Muscle of leg (tissue), 11 donors: ENCODE data around the gene RNF31. TPM values are rescaled to one million over a fixed set of nuclear protein-coding genes. Genes with fewer than 3 reads are reported as not detected.

Experiments used
- DNase-seq: peaks from one replicate; pipeline ENCODE4 v3.0.0; 2013
- H3K27ac ChIP-seq: one replicate; pipeline ENCODE4 v1.5.1; 2013; ENCODE audit warnings: mild to moderate bottlenecking, low read length, control low read depth
- H3K27me3 ChIP-seq: one replicate; pipeline ENCODE4 v1.6.1; 2013; ENCODE audit warnings: low read length; ENCODE audit not compliant: control insufficient read depth, insufficient read depth
- H3K36me3 ChIP-seq: one replicate; pipeline ENCODE4 v1.6.1; 2013; ENCODE audit warnings: low read length; ENCODE audit not compliant: control insufficient read depth, insufficient read depth
- H3K4me1 ChIP-seq: one replicate; pipeline ENCODE4 v1.6.1; 2013; ENCODE audit warnings: low read length; ENCODE audit not compliant: control insufficient read depth, insufficient read depth
- H3K4me3 ChIP-seq: one replicate; pipeline ENCODE4 v1.5.1; 2013; ENCODE audit warnings: low read length, control low read depth
- H3K9me3 ChIP-seq: replicated peaks from 2 replicates; pipeline ENCODE4 v1.6.1; 2013; ENCODE audit warnings: low read depth, low read length; ENCODE audit not compliant: control insufficient read depth
- WGBS: methylation state at CpG from one replicate; pipeline ENCODE4 v1.1.5; 2013; ENCODE audit warnings: missing lambda C conversion rate; ENCODE audit not compliant: insufficient coverage; 5-methylcytosine and 5-hydroxymethylcytosine counted together
- polyA plus RNA-seq, 8 donors: library from polyadenylated mRNA; unstranded; fragments of 120-200 nt; gene quantifications; one replicate each; pipeline versions ENCODE4 v1.2.1 to v1.2.3, GENCODE V29; 2013; ENCODE audit warnings: inconsistent platforms in 1 of 8, low replicate concordance in 1 of 8; ENCODE audit not compliant: insufficient read length in 8 of 8, insufficient read depth in 1 of 8
- total RNA-seq: library from RNA; stranded (reverse); fragments of 120-200 nt; gene quantifications from one replicate; pipeline ENCODE4 v1.2.4, GENCODE V29; 2013

The RNF31 gene
- total and polyA plus RNA-seq, 9 donors, result 27.3 to 37.0 (median 36.1) TPM

DNA sequence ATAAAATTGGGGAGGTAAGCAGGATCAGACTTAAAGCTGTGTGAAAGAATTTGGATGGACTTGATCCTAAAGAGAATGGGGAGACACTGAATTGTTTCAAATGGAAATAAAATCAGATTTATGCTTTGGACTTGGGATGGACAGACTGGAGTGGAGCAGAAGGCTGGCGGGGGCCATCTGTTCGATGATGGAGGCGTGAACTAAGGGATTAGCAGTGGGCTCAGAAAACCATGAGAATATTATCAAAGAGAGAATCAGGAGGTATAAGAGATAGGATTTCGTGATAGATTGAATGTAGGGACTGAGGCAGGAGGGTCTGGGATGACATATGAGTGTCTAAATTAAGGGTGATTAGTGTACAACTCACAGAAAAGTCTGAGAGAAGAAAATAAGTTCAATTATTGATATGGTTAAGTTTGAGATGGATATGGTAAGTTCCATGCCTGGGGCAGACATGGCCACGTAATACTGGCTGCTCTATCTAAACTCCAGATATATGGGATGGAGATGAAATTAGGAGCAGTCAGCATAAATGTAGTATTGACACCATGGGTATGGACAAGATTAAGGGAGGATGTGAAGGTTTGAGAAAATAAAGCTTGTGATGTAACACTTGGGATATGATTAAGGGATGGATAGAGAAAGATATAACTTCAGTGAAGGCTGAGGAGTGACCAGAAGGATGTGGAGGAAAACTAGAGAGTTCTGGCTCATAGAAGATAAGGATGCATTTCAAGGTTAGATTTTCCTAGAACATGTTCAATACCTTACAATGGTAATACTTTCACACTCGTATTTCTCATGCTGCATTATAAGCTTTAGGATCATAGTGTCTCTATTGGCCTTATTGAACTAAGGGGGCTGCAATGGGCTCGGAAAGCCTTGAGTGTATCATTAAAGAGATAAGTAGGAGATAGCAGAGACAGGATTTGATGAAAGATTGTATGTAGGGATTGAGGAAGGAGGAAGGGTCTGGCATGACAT, 57.2 kb downstream of the RNF31 start:
- Histone ChIP-seq H3K27me3 (no peaks in the 10 kb centered on the region), H3K4me3 (no peak overlapping the region), H3K36me3 (peaks cover 59% of the 10 kb centered on the region), H3K27ac (no peak overlapping the region), H3K4me1 (no peaks in the 10 kb centered on the region), H3K9me3 (no peaks in the 10 kb centered on the region)
- no peak for DNase-seq
- WGBS, result 100% methylated on average over 5 of the region's 7 CpGs

DNA sequence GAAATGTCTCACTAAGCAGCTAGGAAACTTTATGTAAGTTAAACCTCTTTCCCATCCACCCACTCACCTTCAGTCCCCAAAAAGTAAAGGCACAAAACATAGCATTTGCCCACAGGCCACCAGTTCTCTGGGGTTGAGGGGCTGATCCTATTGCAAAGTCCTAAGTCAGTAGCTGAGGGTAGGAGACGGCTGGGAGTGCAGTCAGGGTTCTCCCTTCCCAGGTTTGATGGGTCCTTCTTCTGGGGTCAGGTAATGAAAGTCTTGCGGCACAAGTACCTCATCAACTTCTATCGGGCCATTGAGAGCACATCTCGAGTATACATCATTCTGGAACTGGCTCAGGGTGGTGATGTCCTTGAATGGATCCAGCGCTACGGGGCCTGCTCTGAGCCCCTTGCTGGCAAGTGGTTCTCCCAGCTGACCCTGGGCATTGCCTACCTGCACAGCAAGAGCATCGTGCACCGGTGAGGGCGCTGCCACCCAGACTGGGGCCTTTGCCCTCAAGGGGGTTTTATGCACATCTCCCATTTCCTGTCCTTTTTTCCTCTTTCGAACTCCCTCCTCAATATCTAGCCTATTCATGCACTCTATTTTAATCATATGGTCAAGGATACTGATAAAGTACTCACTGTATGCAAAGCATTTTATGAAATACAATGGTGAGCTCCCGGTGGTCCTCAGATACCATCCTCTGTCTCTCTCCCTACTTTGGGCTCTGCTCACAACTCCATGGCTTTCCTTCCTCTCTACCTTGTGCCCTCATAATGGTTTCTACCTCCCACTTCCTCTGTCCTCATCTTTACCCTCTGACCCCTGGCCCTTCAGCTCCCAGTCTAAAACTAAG, 59.2 kb downstream of the RNF31 start:
- H3K4me3 ChIP-seq, result no peak overlapping the region
- peaks cover 70% of the 10 kb centered on the region for H3K36me3 ChIP-seq
- 91% methylated on average over 10 of the region's 11 CpGs for WGBS
- H3K4me1 ChIP-seq, result no peaks in the 10 kb centered on the region
- no peaks in the 10 kb centered on the region for H3K9me3 ChIP-seq
- H3K27ac ChIP-seq, result no peak overlapping the region
- no peak for DNase-seq
- H3K27me3 ChIP-seq, result no peaks in the 10 kb centered on the region

DNA sequence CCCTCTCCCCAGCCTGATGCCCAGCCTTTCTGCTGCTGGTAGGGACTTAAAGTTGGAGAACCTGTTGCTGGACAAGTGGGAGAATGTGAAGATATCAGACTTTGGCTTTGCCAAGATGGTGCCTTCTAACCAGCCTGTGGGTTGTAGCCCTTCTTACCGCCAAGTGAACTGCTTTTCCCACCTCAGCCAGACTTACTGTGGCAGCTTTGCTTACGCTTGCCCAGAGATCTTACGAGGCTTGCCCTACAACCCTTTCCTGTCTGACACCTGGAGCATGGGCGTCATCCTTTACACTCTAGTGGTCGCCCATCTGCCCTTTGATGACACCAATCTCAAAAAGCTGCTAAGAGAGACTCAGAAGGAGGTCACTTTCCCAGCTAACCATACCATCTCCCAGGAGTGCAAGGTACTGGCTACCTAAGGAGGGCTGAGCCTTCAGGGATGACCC, 59.8 kb downstream of the RNF31 start:
- H3K9me3 ChIP-seq, result no peaks in the 10 kb centered on the region
- DNase-seq, result no peak
- H3K27ac ChIP-seq, result no peak overlapping the region
- no peak overlapping the region for H3K4me3 ChIP-seq
- WGBS, result 88% methylated on average over 5 of the region's 5 CpGs
- H3K27me3 ChIP-seq, result no peaks in the 10 kb centered on the region
- H3K36me3 ChIP-seq, result peaks cover 67% of the 10 kb centered on the region
- no peaks in the 10 kb centered on the region for H3K4me1 ChIP-seq

DNA sequence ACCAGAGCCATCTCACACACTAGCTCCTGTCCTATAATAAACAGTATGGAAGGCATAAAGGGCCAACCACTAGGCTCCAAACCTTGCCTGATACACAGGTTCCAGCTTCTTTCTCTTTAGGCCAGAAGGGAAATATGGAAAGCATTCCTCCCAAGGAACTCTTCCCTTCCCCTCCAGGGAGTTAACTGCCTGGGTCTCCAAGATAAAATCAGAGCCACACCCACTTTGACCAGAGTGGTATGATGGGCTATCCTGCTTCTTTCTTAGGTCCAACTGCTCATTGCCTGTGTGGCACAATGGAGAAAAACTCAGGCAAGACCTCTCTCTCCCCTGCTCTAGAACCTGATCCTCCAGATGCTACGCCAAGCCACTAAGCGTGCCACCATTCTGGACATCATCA, 60.3 kb downstream of the RNF31 start:
- Histone ChIP-seq H3K9me3 (no peaks in the 10 kb centered on the region), H3K4me1 (no peaks in the 10 kb centered on the region), H3K36me3 (peaks cover 67% of the 10 kb centered on the region), H3K27me3 (no peaks in the 10 kb centered on the region), H3K27ac (no peak overlapping the region), H3K4me3 (no peak overlapping the region)
- WGBS, result no CpG with 5 or more reads among the region's 2 CpGs
- DNase-seq, result no peak

Other genes starting within 250 kb of the RNF31 start
Only the 30 nearest of the 31 such genes appear.
- gene DHRS4, start 193.7 kb upstream of the RNF31 start, total RNA-seq, result 14.4 TPM
- gene DHRS4, start 193.7 kb upstream of the RNF31 start, polyA plus RNA-seq, result 10 to 100 TPM; 16.7 to 31.4 (median 26.8) TPM
- gene DHRS4L2, start 158.6 kb upstream of the RNF31 start, total RNA-seq, result 13.7 TPM
- 10 to 100 TPM in 6 of 8 donors, 1 to 10 TPM in 2; 8.8 to 16.3 (median 12.2) TPM for gene DHRS4L2, start 158.6 kb upstream of the RNF31 start, polyA plus RNA-seq
- gene CARMIL3, start 95.5 kb upstream of the RNF31 start, total RNA-seq, result 0.27 TPM
- under 1 TPM; 0.06 to 0.54 (median 0.19) TPM for gene CARMIL3, start 95.5 kb upstream of the RNF31 start, polyA plus RNA-seq
- gene CPNE6, start 75.9 kb upstream of the RNF31 start, total RNA-seq, result not detected
- under 1 TPM in 2 of 8 donors, not detected in 6; 0.23 to 0.33 TPM for gene CPNE6, start 75.9 kb upstream of the RNF31 start, polyA plus RNA-seq
- 2.5 TPM for gene PCK2, start 53.2 kb upstream of the RNF31 start, total RNA-seq
- gene PCK2, start 53.2 kb upstream of the RNF31 start, polyA plus RNA-seq, result 10 to 100 TPM in 1 of 8 donors, 1 to 10 TPM in 7; 3.4 to 15.6 (median 3.9) TPM
- gene DCAF11, start 32.7 kb upstream of the RNF31 start, total RNA-seq, result 43.7 TPM
- gene DCAF11, start 32.7 kb upstream of the RNF31 start, polyA plus RNA-seq, result 10 to 100 TPM; 40.2 to 47.8 (median 42.5) TPM
- gene NRL, start 32.5 kb upstream of the RNF31 start, total RNA-seq, result 1.6 TPM
- 1 to 10 TPM in 7 of 8 donors, under 1 TPM in 1; 0.96 to 2.2 (median 1.8) TPM for gene NRL, start 32.5 kb upstream of the RNF31 start, polyA plus RNA-seq
- 170 TPM for gene FITM1, start 16.8 kb upstream of the RNF31 start, total RNA-seq
- gene FITM1, start 16.8 kb upstream of the RNF31 start, polyA plus RNA-seq, result 100 to 1,000 TPM in 7 of 8 donors, 10 to 100 TPM in 1; 80.7 to 168 (median 124) TPM
- gene PSME1, start 11.3 kb upstream of the RNF31 start, total RNA-seq, result 110 TPM
- gene PSME1, start 11.3 kb upstream of the RNF31 start, polyA plus RNA-seq, result 100 to 1,000 TPM; 103 to 130 (median 116) TPM
- 29.9 TPM for gene EMC9, start 5.9 kb upstream of the RNF31 start, total RNA-seq
- 10 to 100 TPM; 22.4 to 40.0 (median 29.4) TPM for gene EMC9, start 5.9 kb upstream of the RNF31 start, polyA plus RNA-seq
- gene PSME2, start 888 bp upstream of the RNF31 start, total RNA-seq, result 100 TPM
- gene PSME2, start 888 bp upstream of the RNF31 start, polyA plus RNA-seq, result 10 to 100 TPM; 82.8 to 97.6 (median 93.2) TPM
- gene IRF9, start 13.8 kb downstream of the RNF31 start, total RNA-seq, result 24.9 TPM
- gene IRF9, start 13.8 kb downstream of the RNF31 start, polyA plus RNA-seq, result 10 to 100 TPM; 24.0 to 36.3 (median 27.3) TPM
- gene REC8, start 24.6 kb downstream of the RNF31 start, total RNA-seq, result 2.1 TPM
- gene REC8, start 24.6 kb downstream of the RNF31 start, polyA plus RNA-seq, result 10 to 100 TPM in 5 of 8 donors, 1 to 10 TPM in 3; 6.7 to 18.1 (median 10.9) TPM
- gene IPO4, start 41.3 kb downstream of the RNF31 start, total RNA-seq, result 19.9 TPM
- gene IPO4, start 41.3 kb downstream of the RNF31 start, polyA plus RNA-seq, result 10 to 100 TPM; 25.0 to 37.5 (median 29.8) TPM
- gene TM9SF1, start 47.9 kb downstream of the RNF31 start, total RNA-seq, result 29.6 TPM
- 10 to 100 TPM; 14.7 to 22.2 (median 20.1) TPM for gene TM9SF1, start 47.9 kb downstream of the RNF31 start, polyA plus RNA-seq
- gene TSSK4, start 58.2 kb downstream of the RNF31 start, total RNA-seq, result not detected
- gene TSSK4, start 58.2 kb downstream of the RNF31 start, polyA plus RNA-seq, result 1 to 10 TPM; 1.6 to 5.5 (median 3.8) TPM
- gene CHMP4A, start 66.0 kb downstream of the RNF31 start, total RNA-seq, result 29.8 TPM
- gene CHMP4A, start 66.0 kb downstream of the RNF31 start, polyA plus RNA-seq, result 10 to 100 TPM; 31.2 to 45.1 (median 41.8) TPM
- 24.9 TPM for gene MDP1, start 68.6 kb downstream of the RNF31 start, total RNA-seq
- gene MDP1, start 68.6 kb downstream of the RNF31 start, polyA plus RNA-seq, result 10 to 100 TPM in 1 of 8 donors, 1 to 10 TPM in 7; 7.4 to 11.6 (median 8.5) TPM
- gene NEDD8, start 84.9 kb downstream of the RNF31 start, total RNA-seq, result 245 TPM
- gene NEDD8, start 84.9 kb downstream of the RNF31 start, polyA plus RNA-seq, result 100 to 1,000 TPM; 180 to 243 (median 216) TPM
- gene GMPR2, start 85.4 kb downstream of the RNF31 start, total RNA-seq, result 44.6 TPM
- gene GMPR2, start 85.4 kb downstream of the RNF31 start, polyA plus RNA-seq, result 10 to 100 TPM; 41.9 to 59.7 (median 48.9) TPM
- 35.5 TPM for gene TINF2, start 95.1 kb downstream of the RNF31 start, total RNA-seq
- 10 to 100 TPM; 37.9 to 44.3 (median 40.9) TPM for gene TINF2, start 95.1 kb downstream of the RNF31 start, polyA plus RNA-seq
- 0.71 TPM for gene TGM1, start 115.7 kb downstream of the RNF31 start, total RNA-seq
- gene TGM1, start 115.7 kb downstream of the RNF31 start, polyA plus RNA-seq, result 1 to 10 TPM in 6 of 8 donors, under 1 TPM in 2; 0.84 to 3.0 (median 1.2) TPM
- gene RABGGTA, start 124.1 kb downstream of the RNF31 start, total RNA-seq, result 8.5 TPM
- 10 to 100 TPM; 12.4 to 21.5 (median 14.5) TPM for gene RABGGTA, start 124.1 kb downstream of the RNF31 start, polyA plus RNA-seq
- 6.9 TPM for gene DHRS1, start 152.3 kb downstream of the RNF31 start, total RNA-seq
- gene DHRS1, start 152.3 kb downstream of the RNF31 start, polyA plus RNA-seq, result 10 to 100 TPM; 14.5 to 24.5 (median 17.7) TPM
- gene NOP9, start 152.4 kb downstream of the RNF31 start, total RNA-seq, result 15.7 TPM
- gene NOP9, start 152.4 kb downstream of the RNF31 start, polyA plus RNA-seq, result 10 to 100 TPM; 18.1 to 23.9 (median 20.3) TPM
- 13.4 TPM for gene CIDEB, start 160.5 kb downstream of the RNF31 start, total RNA-seq
- gene CIDEB, start 160.5 kb downstream of the RNF31 start, polyA plus RNA-seq, result 10 to 100 TPM in 7 of 8 donors, 1 to 10 TPM in 1; 8.9 to 21.1 (median 15.3) TPM
- gene LTB4R2, start 162.6 kb downstream of the RNF31 start, total RNA-seq, result 1.9 TPM
- 1 to 10 TPM; 1.1 to 4.4 (median 2.8) TPM for gene LTB4R2, start 162.6 kb downstream of the RNF31 start, polyA plus RNA-seq
- gene LTB4R, start 164.0 kb downstream of the RNF31 start, total RNA-seq, result 2.5 TPM
- gene LTB4R, start 164.0 kb downstream of the RNF31 start, polyA plus RNA-seq, result 1 to 10 TPM; 2.1 to 5.9 (median 3.5) TPM
- 7.0 TPM for gene ADCY4, start 187.6 kb downstream of the RNF31 start, total RNA-seq
- gene ADCY4, start 187.6 kb downstream of the RNF31 start, polyA plus RNA-seq, result 10 to 100 TPM in 6 of 8 donors, 1 to 10 TPM in 2; 9.4 to 18.7 (median 13.9) TPM
- gene RIPK3, start 192.5 kb downstream of the RNF31 start, total RNA-seq, result 2.0 TPM
- 1 to 10 TPM; 1.1 to 3.6 (median 1.3) TPM for gene RIPK3, start 192.5 kb downstream of the RNF31 start, polyA plus RNA-seq